ENCODE results near the gene SOS1. TPM values are rescaled to one million over a fixed set of nuclear protein-coding genes. Genes with fewer than 3 reads are reported as not detected.
A peak's percentile ranks its signal among the peaks of the same experiment; 100 is the strongest.

Gene SOS1
- total and polyA plus RNA-seq, 2 donors (not counting 1 experiment from before 2014, with no cell fraction given) = 18.2 to 58.1 TPM

- Mint-ChIP-seq H3K4me1 (peaks cover 49% of the 10 kb centered on the region), H3K27ac (peak overlapping the region; percentile 42), H3K27me3 (no peaks in the 10 kb centered on the region), H3K9me3 (ENCODE audit: insufficient read depth) (no peaks in the 10 kb centered on the region), H3K4me3 (peak overlapping the region; percentile 60)
- no peaks in the 10 kb centered on the region for H3K27me3 ChIP-seq (replicated peaks in 1 of 4; ENCODE audit: control extremely low read depth in 1 of 4, control insufficient read depth in 3 of 4, insufficient read depth in 4 of 4, low read length in 3 of 4)
- no CpG with 5 or more reads among the region's 3 CpGs for WGBS (ENCODE audit: insufficient coverage)
- peak overlapping the region; percentile 42 for H3K9ac ChIP-seq (ENCODE audit: low read length)
- no peaks in the 10 kb centered on the region for H3K36me3 ChIP-seq (replicated peaks in 1 of 2; ENCODE audit: control extremely low read depth in 1 of 2, control insufficient read depth in 1 of 2, extremely low read depth in 1 of 2, insufficient read depth in 2 of 2, low read length in 1 of 2)
- H3K4me3 ChIP-seq (ENCODE audit: control extremely low read depth in 1 of 5, extremely low read depth in 1 of 5, insufficient read depth in 1 of 5, low read depth in 2 of 5, low read length in 4 of 5) = no peak overlapping the region
- peak overlapping the region; percentile 50 to 59 for H3K27ac ChIP-seq (ENCODE audit: low read length in 2 of 2)
- no peak overlapping the region for H2AFZ ChIP-seq (ENCODE audit: insufficient read depth, low read depth, low read length, poor library complexity, severe bottlenecking)
- H4K20me1 ChIP-seq (ENCODE audit: control insufficient read depth, insufficient read depth, low read length, poor library complexity, severe bottlenecking) = no peaks in the 10 kb centered on the region
- no peak for ATAC-seq (ENCODE audit: low read depth)
- ChIA-PET POLR2A (interaction anchor here (0.5 to 1.6 kb wide), 2 partner anchors 14 to 537 kb away, joined by 3 to 6 read pairs; no protein-coding TSS in a partner anchor), CTCF (interaction anchor here (1.4 to 1.6 kb wide), 2 partner anchors 11 to 16 kb away, joined by 4 to 8 read pairs; no protein-coding TSS in a partner anchor)
- intact Hi-C loops (cut with micrococcal nuclease) = loop anchor here (5.0 kb wide), 1 partner anchor 352 kb away; no protein-coding TSS in a partner anchor
- H3K4me1 ChIP-seq (ENCODE audit: control insufficient read depth in 2 of 2, insufficient read depth in 2 of 2, low read length in 2 of 2) = peaks cover 41 to 44% of the 10 kb centered on the region in 2 donors
- H3K79me2 ChIP-seq (ENCODE audit: control insufficient read depth, insufficient read depth, low read length) = no peaks in the 10 kb centered on the region
- H3K9me3 ChIP-seq (ENCODE audit: control extremely low read depth in 1 of 3, control insufficient read depth in 2 of 3, insufficient read depth in 1 of 3, low read length in 2 of 3) = peaks cover 0 to 3% (median 0%) of the 10 kb centered on the region in 3 donors
- H3K4me2 ChIP-seq (replicated peaks; ENCODE audit: low read depth, low read length, poor library complexity, severe bottlenecking) = peak overlapping the region; percentile 60
- no peak for TF ChIP-seq EZH2 (IDR thresholded peaks at IDR 0.05; ENCODE audit: borderline replicate concordance, insufficient read depth, low read depth, low read length, poor library complexity, severe bottlenecking)
- no peak for TF ChIP-seq CTCF (IDR thresholded peaks at IDR 0.05)
- DNase-seq = no peak
Observed at GRCh38 chr2:39140322-39140847, 19.5 kb upstream of the SOS1 start.

Measured in B cell (primary cell).